Neural progenitor cell (in vitro differentiated cells): ENCODE measurements around the gene SMIM38. TPM values are rescaled to one million over a fixed set of nuclear protein-coding genes. Genes with fewer than 3 reads are reported as not detected.
A peak's percentile ranks its signal among the peaks of the same experiment; 100 is the strongest.

Experiments
- DNase-seq: peaks from one replicate; pipeline ENCODE4 v3.0.0-alpha.2; 2016; ENCODE audit warnings: low spot score
- H2AFZ ChIP-seq: fragments of 200-600 bp; sonication (generic); replicated peaks from 2 replicates; pipeline ENCODE4 v1.6.1; 2016; ENCODE audit warnings: antibody characterized with exemption
- H3F3A ChIP-seq: fragments of 200-600 bp; sonication (generic); 2 replicates; pipeline ENCODE4 v1.6.1; 2016; ENCODE audit warnings: antibody characterized with exemption, low read depth
- H3K27ac ChIP-seq: fragments of 200-600 bp; sonication (generic); 2 replicates; pipeline ENCODE4 v1.5.1; 2016; ENCODE audit warnings: mild to moderate bottlenecking
- H3K27me3 ChIP-seq: fragments of 200-600 bp; sonication (generic); 2 replicates; pipeline ENCODE4 v1.6.1; 2016; ENCODE audit warnings: mild to moderate bottlenecking, moderate library complexity
- H3K36me3 ChIP-seq: fragments of 200-600 bp; sonication (generic); 2 replicates; pipeline ENCODE4 v1.5.1; 2016
- H3K4me1 ChIP-seq: fragments of 200-600 bp; sonication (generic); 2 replicates; pipeline ENCODE4 v1.6.1; 2016; ENCODE audit warnings: mixed run types
- H3K4me2 ChIP-seq: fragments of 200-600 bp; sonication (generic); 2 replicates; pipeline ENCODE4 v1.6.1; 2016
- H3K4me3 ChIP-seq: fragments of 200-600 bp; sonication (generic); 2 replicates; pipeline ENCODE4 v1.5.1; 2016
- H3K79me2 ChIP-seq: fragments of 200-600 bp; sonication (generic); 2 replicates; pipeline ENCODE4 v1.6.1; 2016; ENCODE audit warnings: low read depth
- H3K9ac ChIP-seq: fragments of 200-600 bp; sonication (generic); 2 replicates; pipeline ENCODE4 v1.6.1; 2016
- H3K9me3 ChIP-seq: fragments of 200-600 bp; sonication (generic); 2 replicates; pipeline ENCODE4 v1.5.1; 2016; ENCODE audit warnings: low read depth
- H4K20me1 ChIP-seq: fragments of 200-600 bp; sonication (generic); 2 replicates; pipeline ENCODE4 v1.6.1; 2016; ENCODE audit warnings: low read depth
- H3K27ac Mint-ChIP-seq: 3 replicates; pipeline ENCODE4 v1.8.0; 2021; ENCODE audit warnings: mixed read lengths
- H3K27me3 Mint-ChIP-seq: 2 replicates; pipeline ENCODE4 v1.8.0; 2022; ENCODE audit warnings: low read depth, mild to moderate bottlenecking, inconsistent platforms, moderate library complexity, mixed read lengths; ENCODE audit not compliant: insufficient read depth
- H3K36me3 Mint-ChIP-seq: 3 replicates; pipeline ENCODE4 v1.8.0; 2021; ENCODE audit warnings: mixed read lengths
- H3K4me1 Mint-ChIP-seq: 3 replicates; pipeline ENCODE4 v1.8.0; 2021; ENCODE audit warnings: mixed read lengths
- H3K4me3 Mint-ChIP-seq: 3 replicates; pipeline ENCODE4 v1.8.0; 2021; ENCODE audit warnings: mild to moderate bottlenecking, moderate library complexity, mixed read lengths
- H3K9me3 Mint-ChIP-seq: 3 replicates; pipeline ENCODE4 v1.8.0; 2020; ENCODE audit warnings: mixed read lengths
- EZH2 ChIP-seq: fragments of 200-600 bp; sonication (generic); IDR thresholded peaks from 2 replicates; pipeline ENCODE4 v1.6.1; 2017; ENCODE audit warnings: antibody characterized with exemption, mild to moderate bottlenecking, moderate library complexity
- EZH2phosphoT487 ChIP-seq: fragments of 200-600 bp; sonication (generic); IDR thresholded peaks from 2 replicates; pipeline ENCODE4 v1.6.1; 2017; ENCODE audit warnings: antibody characterized with exemption
- total RNA-seq: library from RNA; depleted of rRNA; stranded (reverse); fragments of >200 nt; gene quantifications from 2 replicates; pipeline ENCODE4 v1.2.3, GENCODE V29; 2015; ENCODE audit warnings: low replicate concordance
- TF ChIP-seq, protein P1 (sequence below): fragments of 200-600 bp; sonication (generic); IDR thresholded peaks from 2 replicates; pipeline ENCODE4 v1.5.1; 2017; ENCODE audit warnings: antibody characterized with exemption, mild to moderate bottlenecking

SMIM38 gene
- total RNA-seq, 1 donor from 2014 or later = 2.0 TPM

DNA sequence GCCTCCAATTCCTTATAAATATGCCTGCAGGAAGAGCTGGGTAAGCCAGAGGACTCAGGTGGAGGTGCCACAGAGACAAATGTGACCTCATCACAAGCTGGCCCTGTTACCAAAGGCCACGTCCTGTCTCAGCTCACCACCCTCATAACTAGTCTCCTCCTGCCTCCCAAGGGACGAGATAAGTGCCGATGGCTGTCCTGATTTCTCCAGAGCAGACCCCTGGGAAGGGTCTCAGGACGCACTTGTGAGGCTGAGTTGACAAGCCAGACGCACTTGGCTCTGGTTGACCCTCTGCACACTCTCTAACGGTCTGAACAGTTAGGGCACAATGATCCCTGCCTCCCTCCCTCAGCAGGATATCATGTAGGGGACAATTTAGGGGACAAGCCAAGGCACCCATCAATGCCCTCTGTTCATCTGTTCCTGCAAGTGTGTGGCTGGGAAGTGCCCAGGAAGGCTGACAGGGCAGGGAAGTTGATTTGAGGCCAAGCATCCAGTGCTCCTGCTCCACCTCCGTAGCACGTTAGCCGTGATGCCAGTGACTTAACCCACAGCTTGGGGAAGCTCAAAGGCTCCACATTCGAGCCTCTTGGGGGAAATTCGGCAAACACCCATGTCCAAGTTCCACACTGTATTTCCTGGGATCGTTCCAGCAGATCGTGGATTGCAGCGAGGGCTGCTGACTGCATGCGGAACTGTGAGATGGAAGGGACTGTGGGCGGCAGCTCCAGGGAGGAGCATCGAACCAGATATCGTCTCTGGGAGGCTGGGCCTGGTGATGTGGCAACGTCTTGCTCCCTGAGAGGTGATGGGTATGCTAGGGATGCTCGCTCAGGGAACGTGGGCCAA, 2.8 kb downstream of the SMIM38 start:
- Mint-ChIP-seq H3K9me3 (peaks cover 11% of the 10 kb centered on the region), H3K36me3 (peaks cover 4% of the 10 kb centered on the region), H3K27ac (no peak overlapping the region), H3K4me1 (peaks cover 17% of the 10 kb centered on the region), H3K27me3 (peaks cover 7% of the 10 kb centered on the region), H3K4me3 (no peak overlapping the region)
- H3K36me3 ChIP-seq = no peaks in the 10 kb centered on the region
- TF ChIP-seq, protein P1, sequence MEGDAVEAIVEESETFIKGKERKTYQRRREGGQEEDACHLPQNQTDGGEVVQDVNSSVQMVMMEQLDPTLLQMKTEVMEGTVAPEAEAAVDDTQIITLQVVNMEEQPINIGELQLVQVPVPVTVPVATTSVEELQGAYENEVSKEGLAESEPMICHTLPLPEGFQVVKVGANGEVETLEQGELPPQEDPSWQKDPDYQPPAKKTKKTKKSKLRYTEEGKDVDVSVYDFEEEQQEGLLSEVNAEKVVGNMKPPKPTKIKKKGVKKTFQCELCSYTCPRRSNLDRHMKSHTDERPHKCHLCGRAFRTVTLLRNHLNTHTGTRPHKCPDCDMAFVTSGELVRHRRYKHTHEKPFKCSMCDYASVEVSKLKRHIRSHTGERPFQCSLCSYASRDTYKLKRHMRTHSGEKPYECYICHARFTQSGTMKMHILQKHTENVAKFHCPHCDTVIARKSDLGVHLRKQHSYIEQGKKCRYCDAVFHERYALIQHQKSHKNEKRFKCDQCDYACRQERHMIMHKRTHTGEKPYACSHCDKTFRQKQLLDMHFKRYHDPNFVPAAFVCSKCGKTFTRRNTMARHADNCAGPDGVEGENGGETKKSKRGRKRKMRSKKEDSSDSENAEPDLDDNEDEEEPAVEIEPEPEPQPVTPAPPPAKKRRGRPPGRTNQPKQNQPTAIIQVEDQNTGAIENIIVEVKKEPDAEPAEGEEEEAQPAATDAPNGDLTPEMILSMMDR = no peak
- TF ChIP-seq EZH2 (no peak), EZH2phosphoT487 (no peak)
- no peak overlapping the region for H2AFZ ChIP-seq
- no peaks in the 10 kb centered on the region for H3K27me3 ChIP-seq
- no peak overlapping the region for H3K4me3 ChIP-seq
- no peak for DNase-seq
- no peak overlapping the region for H3K27ac ChIP-seq
- no peaks in the 10 kb centered on the region for H3K79me2 ChIP-seq
- H3K9me3 ChIP-seq = no peaks in the 10 kb centered on the region
- H3K4me2 ChIP-seq = no peak overlapping the region
- no peaks in the 10 kb centered on the region for H4K20me1 ChIP-seq
- H3K9ac ChIP-seq = no peak overlapping the region
- H3K4me1 ChIP-seq = peaks cover 21% of the 10 kb centered on the region
- peaks cover 7% of the 10 kb centered on the region for H3F3A ChIP-seq

GRCh38 chr11:69159150-69159852, 3.6 kb downstream of the SMIM38 start:
- Histone ChIP-seq H3K4me2 (no peak overlapping the region), H3K9me3 (no peaks in the 10 kb centered on the region), H2AFZ (no peak overlapping the region), H3K27me3 (no peaks in the 10 kb centered on the region), H3K4me1 (peaks cover 20% of the 10 kb centered on the region), H4K20me1 (no peaks in the 10 kb centered on the region), H3K79me2 (no peaks in the 10 kb centered on the region), H3K9ac (no peak overlapping the region), H3K36me3 (no peaks in the 10 kb centered on the region), H3K27ac (no peak overlapping the region), H3K4me3 (no peak overlapping the region), H3F3A (peaks cover 7% of the 10 kb centered on the region)
- Mint-ChIP-seq H3K36me3 (peaks cover 4% of the 10 kb centered on the region), H3K27me3 (peaks cover 6% of the 10 kb centered on the region), H3K4me3 (peak overlapping the region; percentile 9), H3K9me3 (peaks cover 11% of the 10 kb centered on the region), H3K4me1 (peaks cover 15% of the 10 kb centered on the region), H3K27ac (peak overlapping the region; percentile 15)
- no peak for DNase-seq
- no peak for TF ChIP-seq EZH2

DNA sequence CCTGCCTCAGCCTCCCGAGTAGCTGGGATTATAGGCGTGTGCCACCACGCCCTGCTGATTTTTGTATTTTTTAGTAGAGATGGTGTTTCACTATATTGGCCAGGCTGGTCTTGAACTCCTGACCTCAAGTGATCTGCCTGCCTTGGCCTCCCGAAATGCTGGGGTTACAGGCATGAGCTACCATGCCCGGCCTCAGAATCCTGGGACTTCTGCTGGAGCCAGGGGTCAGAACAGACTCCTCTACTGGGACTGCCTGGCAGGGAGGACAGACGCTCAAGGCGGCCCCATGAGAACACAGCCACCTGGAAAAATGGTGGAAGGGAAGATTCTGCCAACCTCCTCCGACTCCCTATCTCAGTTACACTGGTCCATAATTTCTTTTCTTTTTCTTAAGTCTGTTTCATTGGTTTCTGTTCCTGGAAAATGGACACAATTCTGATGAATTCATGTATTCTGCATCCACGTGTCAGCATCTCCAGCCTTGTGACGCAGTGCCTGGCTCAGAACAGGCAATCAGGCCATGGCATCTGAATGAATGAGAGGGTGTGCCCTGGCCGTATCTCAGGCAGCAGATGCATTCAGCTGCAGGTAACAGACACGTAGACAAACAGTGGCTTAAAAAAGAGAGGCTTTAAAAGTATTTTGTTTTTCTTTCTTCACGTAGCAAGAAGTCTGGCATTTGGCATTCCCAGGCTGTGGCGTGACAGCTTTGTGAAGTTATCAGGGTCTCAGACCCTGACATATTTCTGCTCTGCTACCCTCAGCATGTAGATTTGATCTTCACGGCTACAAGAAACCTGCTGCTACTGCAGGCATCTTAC, 4.8 kb downstream of the SMIM38 start:
- TF ChIP-seq, protein P1 = no peak
- no peak for TF ChIP-seq EZH2
- no peak for TF ChIP-seq EZH2phosphoT487
- no peak overlapping the region for H2AFZ ChIP-seq
- H3K9me3 ChIP-seq = no peaks in the 10 kb centered on the region
- Mint-ChIP-seq H3K27ac (no peak overlapping the region), H3K9me3 (peaks cover 11% of the 10 kb centered on the region), H3K27me3 (peaks cover 8% of the 10 kb centered on the region), H3K36me3 (peaks cover 4% of the 10 kb centered on the region), H3K4me1 (peaks cover 15% of the 10 kb centered on the region), H3K4me3 (peak overlapping the region; percentile 48)
- H3K4me2 ChIP-seq = no peak overlapping the region
- no peak overlapping the region for H3K9ac ChIP-seq
- peaks cover 7% of the 10 kb centered on the region for H3F3A ChIP-seq
- H4K20me1 ChIP-seq = no peaks in the 10 kb centered on the region
- no peaks in the 10 kb centered on the region for H3K79me2 ChIP-seq
- no peak for DNase-seq
- no peaks in the 10 kb centered on the region for H3K36me3 ChIP-seq
- H3K27me3 ChIP-seq = no peaks in the 10 kb centered on the region
- no peak overlapping the region for H3K27ac ChIP-seq
- H3K4me1 ChIP-seq = peaks cover 20% of the 10 kb centered on the region
- no peak overlapping the region for H3K4me3 ChIP-seq
